Panc1 (cell line): ENCODE data around the gene SYCP2. TPM values are rescaled to one million over a fixed set of nuclear protein-coding genes. Genes with fewer than 3 reads are reported as not detected.

Experiments used
- total RNA-seq: library from RNA; stranded (reverse); gene quantifications from one replicate; pipeline ENCODE4 v1.2.1, GENCODE V29; 2021; ENCODE audit not compliant: unreplicated experiment

SYCP2 gene
- total RNA-seq, 1 experiment from 2014 or later: 39.7 TPM

Other genes with a start within 250 kb of the SYCP2 start
- gene PPP1R3D, start 6.7 kb upstream of the SYCP2 start, total RNA-seq: 7.9 TPM
- 24.4 TPM for gene FAM217B, start 6.8 kb upstream of the SYCP2 start, total RNA-seq
- gene CDH26, start 24.8 kb upstream of the SYCP2 start, total RNA-seq: 0.46 TPM